Measurements from ENCODE around the gene LAMB4. TPM values are rescaled to one million over a fixed set of nuclear protein-coding genes. Genes with fewer than 3 reads are reported as not detected.

The LAMB4 gene
- total RNA-seq, 5 donors from 2014 or later (not counting 1 experiment from before 2014, with no cell fraction given), result 0.18 TPM; not detected in 4

- no peaks in the 10 kb centered on the region for H3K36me3 Mint-ChIP-seq
- CTCF ChIA-PET, result no interaction called here
Measured at GRCh38 chr7:108073305-108074070, 56.7 kb downstream of the LAMB4 start.

GRCh38 chr7:108072739-108073138 lies 57.4 kb downstream of the LAMB4 start:
- no peaks in the 10 kb centered on the region for H3K27me3 Mint-ChIP-seq
- no peak overlapping the region for H3K27ac Mint-ChIP-seq
- no peaks in the 10 kb centered on the region for H3K4me1 Mint-ChIP-seq
- POLR2A ChIA-PET, result no interaction called here
- Histone ChIP-seq H3K27ac (ENCODE audit: low read length) (no peak overlapping the region), H3K36me3 (ENCODE audit: control insufficient read depth in 2 of 2, extremely low read depth in 1 of 2, insufficient read depth in 1 of 2, low read length in 1 of 2) (no peaks in the 10 kb centered on the region), H3K9me3 (no peaks in the 10 kb centered on the region), H3K4me1 (ENCODE audit: control insufficient read depth in 1 of 2, extremely low read depth in 1 of 2, insufficient read depth in 2 of 2, low read length in 2 of 2) (no peaks in the 10 kb centered on the region), H3K4me3 (ENCODE audit: control insufficient read depth in 1 of 2, extremely low read depth in 1 of 2, low read length in 1 of 2) (no peak overlapping the region), H3K27me3 (replicated peaks in 1 of 2; ENCODE audit: control insufficient read depth in 2 of 2, extremely low read depth in 1 of 2, insufficient read depth in 2 of 2, low read length in 1 of 2) (peaks cover 0 to 3% of the 10 kb centered on the region in 2 experiments)
- no CpG with 5 or more reads among the region's 2 CpGs for WGBS (ENCODE audit: insufficient coverage)
- no peak for DNase-seq
- CTCF ChIA-PET, result no interaction called here
- H3K9me3 Mint-ChIP-seq, result no peaks in the 10 kb centered on the region
- H3K36me3 Mint-ChIP-seq, result no peaks in the 10 kb centered on the region
- ATAC-seq (replicated peaks in 1 of 4), result no peak
- no peak overlapping the region for H3K4me3 Mint-ChIP-seq

More at GRCh38 chr7:108073305-108074070, 56.7 kb downstream of the LAMB4 start:
- no peak overlapping the region for H3K4me3 ChIP-seq (ENCODE audit: control insufficient read depth in 1 of 2, extremely low read depth in 1 of 2, low read length in 1 of 2)
- no peaks in the 10 kb centered on the region for H3K27me3 Mint-ChIP-seq
- H3K36me3 ChIP-seq (ENCODE audit: control insufficient read depth in 2 of 2, extremely low read depth in 1 of 2, insufficient read depth in 1 of 2, low read length in 1 of 2), result no peaks in the 10 kb centered on the region
- H3K27ac Mint-ChIP-seq, result no peak overlapping the region
- 92% methylated on average over 2 of the region's 3 CpGs for WGBS (ENCODE audit: insufficient coverage)
- ATAC-seq (replicated peaks in 1 of 4) (no peak), DNase-seq (no peak)
- peaks cover 0 to 3% of the 10 kb centered on the region in 2 experiments for H3K27me3 ChIP-seq (replicated peaks in 1 of 2; ENCODE audit: control insufficient read depth in 2 of 2, extremely low read depth in 1 of 2, insufficient read depth in 2 of 2, low read length in 1 of 2)
- H3K27ac ChIP-seq (ENCODE audit: low read length), result no peak overlapping the region
- POLR2A ChIA-PET, result no interaction called here
- H3K4me1 ChIP-seq (ENCODE audit: control insufficient read depth in 1 of 2, extremely low read depth in 1 of 2, insufficient read depth in 2 of 2, low read length in 2 of 2), result no peaks in the 10 kb centered on the region
- H3K9me3 ChIP-seq, result no peaks in the 10 kb centered on the region
- H3K4me1 Mint-ChIP-seq, result no peaks in the 10 kb centered on the region
- no peak overlapping the region for H3K4me3 Mint-ChIP-seq
- H3K9me3 Mint-ChIP-seq, result no peaks in the 10 kb centered on the region

- H3K9me3 ChIP-seq, result no peaks in the 10 kb centered on the region
- no peak overlapping the region for H3K27ac ChIP-seq (ENCODE audit: low read length)
- Mint-ChIP-seq H3K4me1 (no peaks in the 10 kb centered on the region), H3K27ac (no peak overlapping the region), H3K4me3 (no peak overlapping the region), H3K27me3 (no peaks in the 10 kb centered on the region), H3K36me3 (no peaks in the 10 kb centered on the region), H3K9me3 (no peaks in the 10 kb centered on the region)
- DNase-seq, result no peak
- H3K4me3 ChIP-seq (ENCODE audit: control insufficient read depth in 1 of 2, extremely low read depth in 1 of 2, low read length in 1 of 2), result no peak overlapping the region
- H3K4me1 ChIP-seq (ENCODE audit: control insufficient read depth in 1 of 2, extremely low read depth in 1 of 2, insufficient read depth in 2 of 2, low read length in 2 of 2), result no peaks in the 10 kb centered on the region
- no CpG with 5 or more reads among the region's 2 CpGs for WGBS (ENCODE audit: insufficient coverage)
- CTCF ChIA-PET, result no interaction called here
- peaks cover 0 to 3% of the 10 kb centered on the region in 2 experiments for H3K27me3 ChIP-seq (replicated peaks in 1 of 2; ENCODE audit: control insufficient read depth in 2 of 2, extremely low read depth in 1 of 2, insufficient read depth in 2 of 2, low read length in 1 of 2)
- H3K36me3 ChIP-seq (ENCODE audit: control insufficient read depth in 2 of 2, extremely low read depth in 1 of 2, insufficient read depth in 1 of 2, low read length in 1 of 2), result no peaks in the 10 kb centered on the region
- POLR2A ChIA-PET, result no interaction called here
- no peak for ATAC-seq (replicated peaks in 1 of 4)
Measured at GRCh38 chr7:108072116-108072515, 58.0 kb downstream of the LAMB4 start.

- Histone ChIP-seq H3K27ac (ENCODE audit: low read length) (no peak overlapping the region), H3K4me1 (ENCODE audit: control insufficient read depth in 1 of 2, extremely low read depth in 1 of 2, insufficient read depth in 2 of 2, low read length in 2 of 2) (no peaks in the 10 kb centered on the region), H3K9me3 (no peaks in the 10 kb centered on the region), H3K27me3 (replicated peaks in 1 of 2; ENCODE audit: control insufficient read depth in 2 of 2, extremely low read depth in 1 of 2, insufficient read depth in 2 of 2, low read length in 1 of 2) (peaks cover 0 to 3% of the 10 kb centered on the region in 2 experiments), H3K4me3 (ENCODE audit: control insufficient read depth in 1 of 2, extremely low read depth in 1 of 2, low read length in 1 of 2) (no peak overlapping the region), H3K36me3 (ENCODE audit: control insufficient read depth in 2 of 2, extremely low read depth in 1 of 2, insufficient read depth in 1 of 2, low read length in 1 of 2) (no peaks in the 10 kb centered on the region)
- Mint-ChIP-seq H3K36me3 (no peaks in the 10 kb centered on the region), H3K4me3 (no peak overlapping the region), H3K27ac (no peak overlapping the region), H3K27me3 (no peaks in the 10 kb centered on the region), H3K9me3 (no peaks in the 10 kb centered on the region), H3K4me1 (no peaks in the 10 kb centered on the region)
- ChIA-PET POLR2A (no interaction called here), CTCF (no interaction called here)
- no peak for ATAC-seq (replicated peaks in 1 of 4)
- DNase-seq, result no peak
- 80% methylated on average over 1 of the region's 1 CpG for WGBS (ENCODE audit: insufficient coverage)
Measured at GRCh38 chr7:108071551-108071950, 58.6 kb downstream of the LAMB4 start.

- Mint-ChIP-seq H3K4me3 (no peak overlapping the region), H3K27me3 (no peaks in the 10 kb centered on the region), H3K27ac (no peak overlapping the region), H3K9me3 (no peaks in the 10 kb centered on the region), H3K36me3 (no peaks in the 10 kb centered on the region), H3K4me1 (no peaks in the 10 kb centered on the region)
- no peaks in the 10 kb centered on the region for H3K4me1 ChIP-seq (ENCODE audit: control insufficient read depth in 1 of 2, extremely low read depth in 1 of 2, insufficient read depth in 2 of 2, low read length in 2 of 2)
- peaks cover 0 to 3% of the 10 kb centered on the region in 2 experiments for H3K27me3 ChIP-seq (replicated peaks in 1 of 2; ENCODE audit: control insufficient read depth in 2 of 2, extremely low read depth in 1 of 2, insufficient read depth in 2 of 2, low read length in 1 of 2)
- H3K4me3 ChIP-seq (ENCODE audit: control insufficient read depth in 1 of 2, extremely low read depth in 1 of 2, low read length in 1 of 2), result no peak overlapping the region
- ChIA-PET POLR2A (no interaction called here), CTCF (interaction anchor here in 1 of 2 donors (0.6 kb wide), 1 partner anchor 38 kb away, joined by 7 read pairs; no protein-coding TSS in a partner anchor)
- ATAC-seq (replicated peaks in 1 of 4), result no peak
- H3K9me3 ChIP-seq, result no peaks in the 10 kb centered on the region
- no peak for DNase-seq
- no peak overlapping the region for H3K27ac ChIP-seq (ENCODE audit: low read length)
- no peaks in the 10 kb centered on the region for H3K36me3 ChIP-seq (ENCODE audit: control insufficient read depth in 2 of 2, extremely low read depth in 1 of 2, insufficient read depth in 1 of 2, low read length in 1 of 2)
- no CpG with 5 or more reads among the region's 2 CpGs for WGBS (ENCODE audit: insufficient coverage)
Measured at GRCh38 chr7:108069646-108070045, 60.5 kb downstream of the LAMB4 start.

- Histone ChIP-seq H3K4me3 (ENCODE audit: control insufficient read depth in 1 of 2, extremely low read depth in 1 of 2, low read length in 1 of 2) (no peak overlapping the region), H3K27me3 (replicated peaks in 1 of 2; ENCODE audit: control insufficient read depth in 2 of 2, extremely low read depth in 1 of 2, insufficient read depth in 2 of 2, low read length in 1 of 2) (no peaks in the 10 kb centered on the region), H3K36me3 (ENCODE audit: control insufficient read depth in 2 of 2, extremely low read depth in 1 of 2, insufficient read depth in 1 of 2, low read length in 1 of 2) (no peaks in the 10 kb centered on the region), H3K9me3 (no peaks in the 10 kb centered on the region), H3K27ac (ENCODE audit: low read length) (no peak overlapping the region), H3K4me1 (ENCODE audit: control insufficient read depth in 1 of 2, extremely low read depth in 1 of 2, insufficient read depth in 2 of 2, low read length in 2 of 2) (no peaks in the 10 kb centered on the region)
- CTCF ChIA-PET, result no interaction called here
- Mint-ChIP-seq H3K4me3 (no peak overlapping the region), H3K27me3 (no peaks in the 10 kb centered on the region), H3K36me3 (no peaks in the 10 kb centered on the region), H3K9me3 (no peaks in the 10 kb centered on the region), H3K27ac (no peak overlapping the region), H3K4me1 (no peaks in the 10 kb centered on the region)
- POLR2A ChIA-PET, result no interaction called here
- ATAC-seq (replicated peaks in 1 of 4), result no peak
- DNase-seq, result no peak
- WGBS (ENCODE audit: insufficient coverage), result 93% methylated on average over 4 of the region's 7 CpGs
Measured at GRCh38 chr7:108067844-108068243, 62.3 kb downstream of the LAMB4 start.

Measured in T-cell (primary cell).